OCI-LY1 (cell line): ENCODE results near the gene MYO19.

Experiments
- EZH2 ChIP-seq: fragments of 200-600 bp; sonication (generic), shearing (Covaris generic); IDR thresholded peaks from 2 replicates; pipeline ENCODE4 v1.8.0; 2017; ENCODE audit warnings: borderline replicate concordance, mixed run types, mild to moderate bottlenecking, antibody characterized with exemption, low read length, moderate library complexity, mixed read lengths
- TF ChIP-seq, protein P1 (sequence below): fragments of 200-600 bp; sonication (generic), shearing (Covaris generic); IDR thresholded peaks from 2 replicates; pipeline ENCODE4 v1.5.1; 2017; ENCODE audit warnings: mild to moderate bottlenecking, antibody characterized with exemption, low read length, moderate library complexity, mixed read lengths

- TF ChIP-seq, protein P1, sequence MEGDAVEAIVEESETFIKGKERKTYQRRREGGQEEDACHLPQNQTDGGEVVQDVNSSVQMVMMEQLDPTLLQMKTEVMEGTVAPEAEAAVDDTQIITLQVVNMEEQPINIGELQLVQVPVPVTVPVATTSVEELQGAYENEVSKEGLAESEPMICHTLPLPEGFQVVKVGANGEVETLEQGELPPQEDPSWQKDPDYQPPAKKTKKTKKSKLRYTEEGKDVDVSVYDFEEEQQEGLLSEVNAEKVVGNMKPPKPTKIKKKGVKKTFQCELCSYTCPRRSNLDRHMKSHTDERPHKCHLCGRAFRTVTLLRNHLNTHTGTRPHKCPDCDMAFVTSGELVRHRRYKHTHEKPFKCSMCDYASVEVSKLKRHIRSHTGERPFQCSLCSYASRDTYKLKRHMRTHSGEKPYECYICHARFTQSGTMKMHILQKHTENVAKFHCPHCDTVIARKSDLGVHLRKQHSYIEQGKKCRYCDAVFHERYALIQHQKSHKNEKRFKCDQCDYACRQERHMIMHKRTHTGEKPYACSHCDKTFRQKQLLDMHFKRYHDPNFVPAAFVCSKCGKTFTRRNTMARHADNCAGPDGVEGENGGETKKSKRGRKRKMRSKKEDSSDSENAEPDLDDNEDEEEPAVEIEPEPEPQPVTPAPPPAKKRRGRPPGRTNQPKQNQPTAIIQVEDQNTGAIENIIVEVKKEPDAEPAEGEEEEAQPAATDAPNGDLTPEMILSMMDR: no peak
- TF ChIP-seq EZH2: no peak
These were observed 73.1 kb downstream of the MYO19 start for GRCh38 chr17:36461330-36462110.
